IMR-90 (cell line): ENCODE data around the gene SRGAP3. TPM values are rescaled to one million over a fixed set of nuclear protein-coding genes. Genes with fewer than 3 reads are reported as not detected.

ENCODE experiments used
- ATAC-seq: fragments of 200-7000 bp; cut with Tn5 transposase; 2 replicates; pipeline ENCODE4 v1.9.1; 2020; ENCODE audit warnings: low read depth, mild to moderate bottlenecking, moderate library complexity
- BruUV-seq: library from RNA; stranded (reverse); fragments of 400-500 nt; replicated peaks from 2 replicates; lab custom pipeline; 2021; lab: Mats Ljungman, UMichigan
- CTCF ChIA-PET: fragments of 300-600 bp; formaldehyde crosslinking; extraction: SDS; loops from one replicate; lab custom pipeline; 2021; ENCODE audit warnings: antibody characterized with exemption; lab: Yijun Ruan, JAX
- POLR2A ChIA-PET: fragments of 300-600 bp; sonication (Branson Sonifier 250); formaldehyde crosslinking; loops from one replicate; lab custom pipeline; 2022; ENCODE audit warnings: antibody characterized with exemption; ENCODE audit not compliant: unreplicated experiment; lab: Charles Lee
- DNase-seq: peaks from one replicate; pipeline ENCODE4 v3.0.0; 2013
- H2AFZ ChIP-seq: replicated peaks from 2 replicates; pipeline ENCODE3; 2013; ENCODE audit warnings: low read length, mild to moderate bottlenecking; ENCODE audit not compliant: poor library complexity
- H2AK5ac ChIP-seq: 2 replicates; pipeline ENCODE4 v1.6.1; 2013; ENCODE audit warnings: low read depth, low read length, inconsistent platforms
- H2AK9ac ChIP-seq: replicated peaks from 2 replicates; pipeline ENCODE3; 2013; ENCODE audit warnings: mild to moderate bottlenecking, low read depth, low read length, moderate library complexity; ENCODE audit not compliant: poor library complexity
- H2BK120ac ChIP-seq: 2 replicates; pipeline ENCODE4 v1.6.1; 2013; ENCODE audit warnings: low read depth, low read length, inconsistent platforms
- H2BK15ac ChIP-seq: 3 replicates; pipeline ENCODE4 v1.6.1; 2013; ENCODE audit warnings: low read depth, low read length, inconsistent platforms
- H2BK20ac ChIP-seq: 2 replicates; pipeline ENCODE4 v1.6.1; 2013; ENCODE audit warnings: low read depth, mild to moderate bottlenecking, inconsistent platforms, low read length, moderate library complexity
- H2BK5ac ChIP-seq: 2 replicates; pipeline ENCODE4 v1.6.1; 2013; ENCODE audit warnings: mild to moderate bottlenecking, low read depth, low read length, inconsistent platforms; ENCODE audit not compliant: poor library complexity, severe bottlenecking
- H3K14ac ChIP-seq: replicated peaks from 2 replicates; pipeline ENCODE4 v1.6.1; 2013; ENCODE audit warnings: low read depth, low read length, inconsistent platforms
- H3K18ac ChIP-seq: 2 replicates; pipeline ENCODE4 v1.6.1; 2013; ENCODE audit warnings: low read depth, low read length, control low read depth
- H3K23ac ChIP-seq: 2 replicates; pipeline ENCODE4 v1.6.1; 2013; ENCODE audit warnings: low read depth, low read length, inconsistent platforms
- H3K27ac ChIP-seq: 2 replicates; pipeline ENCODE4 v1.5.1; 2013; ENCODE audit warnings: mild to moderate bottlenecking, control low read depth, low read length; ENCODE audit not compliant: insufficient read depth
- H3K27me3 ChIP-seq: 2 replicates; pipeline ENCODE4 v1.6.1; 2013; ENCODE audit warnings: low read length; ENCODE audit not compliant: control insufficient read depth, insufficient read depth
- H3K36me3 ChIP-seq: 2 replicates; pipeline ENCODE4 v1.6.1; 2013; ENCODE audit warnings: low read length, mixed read lengths; ENCODE audit not compliant: control insufficient read depth, insufficient read depth
- H3K4ac ChIP-seq: 2 replicates; pipeline ENCODE4 v1.6.1; 2013; ENCODE audit warnings: low read depth, low read length, inconsistent platforms
- H3K4me1 ChIP-seq: 2 replicates; pipeline ENCODE4 v1.6.1; 2013; ENCODE audit warnings: low read length, mixed read lengths; ENCODE audit not compliant: control insufficient read depth, insufficient read depth
- H3K4me2 ChIP-seq: 2 replicates; pipeline ENCODE4 v1.6.1; 2013; ENCODE audit warnings: low read depth, mild to moderate bottlenecking, control low read depth, low read length, moderate library complexity
- H3K4me3 ChIP-seq: 2 replicates; pipeline ENCODE4 v1.5.1; 2013; ENCODE audit warnings: low read depth, mild to moderate bottlenecking, control low read depth, low read length, moderate library complexity; ENCODE audit not compliant: insufficient read depth
- H3K56ac ChIP-seq: 2 replicates; pipeline ENCODE4 v1.6.1; 2013; ENCODE audit warnings: low read length, inconsistent platforms; ENCODE audit not compliant: insufficient read depth; ENCODE audit errors: extremely low read depth
- H3K79me1 ChIP-seq, 2 experiments: 2 replicates each; pipeline ENCODE4 v1.6.1; 2013; ENCODE audit warnings: low read length in 2 of 2, inconsistent platforms in 1 of 2, low read depth in 1 of 2
- H3K9ac ChIP-seq: 2 replicates; pipeline ENCODE4 v1.6.1; 2013; ENCODE audit warnings: low read depth, low read length, control low read depth
- H3K9me1 ChIP-seq: 2 replicates; pipeline ENCODE4 v1.6.1; 2013; ENCODE audit warnings: low read length, inconsistent platforms; ENCODE audit not compliant: insufficient read depth
- H3K9me3 ChIP-seq: 2 replicates; pipeline ENCODE4 v1.6.1; 2013; ENCODE audit warnings: low read length; ENCODE audit not compliant: control insufficient read depth, insufficient read depth
- H4K20me1 ChIP-seq: 2 replicates; pipeline ENCODE4 v1.6.1; 2013; ENCODE audit warnings: low read length, inconsistent platforms; ENCODE audit not compliant: insufficient read depth
- H4K5ac ChIP-seq: 2 replicates; pipeline ENCODE4 v1.6.1; 2013; ENCODE audit warnings: mild to moderate bottlenecking, low read depth, low read length, control low read depth
- H4K8ac ChIP-seq, 2 experiments: 2 replicates each; pipeline ENCODE4 v1.6.1; 2013; ENCODE audit warnings: low read depth in 2 of 2, low read length in 2 of 2, control low read depth in 1 of 2, inconsistent platforms in 1 of 2
- H4K91ac ChIP-seq: 2 replicates; pipeline ENCODE4 v1.6.1; 2013; ENCODE audit warnings: low read depth, low read length, inconsistent platforms; ENCODE audit not compliant: insufficient read depth
- BHLHE40 ChIP-seq: fragments of 150-350 bp; IDR thresholded peaks from 2 replicates; pipeline ENCODE4 v1.6.1; 2016; ENCODE audit warnings: mild to moderate bottlenecking, low read depth, low read length
- CEBPB ChIP-seq: IDR thresholded peaks from 2 replicates; pipeline ENCODE4 v1.6.1; 2012; ENCODE audit warnings: low read depth, low read length, improper control_type of control experiment
- CHD1 ChIP-seq: IDR thresholded peaks from 2 replicates; pipeline ENCODE4 v1.6.1; 2012; ENCODE audit warnings: low read depth, low read length, improper control_type of control experiment
- ELK1 ChIP-seq: fragments of 150-350 bp; IDR thresholded peaks from 2 replicates; pipeline ENCODE4 v1.6.1; 2016; ENCODE audit warnings: low read depth, mild to moderate bottlenecking, low read length, moderate library complexity, borderline replicate concordance
- FOS ChIP-seq: fragments of 150-350 bp; IDR thresholded peaks from 2 replicates; pipeline ENCODE4 v1.6.1; 2016; ENCODE audit warnings: low read depth, low read length
- MAFK ChIP-seq: IDR thresholded peaks from 2 replicates; pipeline ENCODE4 v1.6.1; 2012; ENCODE audit warnings: low read depth, low read length, improper control_type of control experiment
- MAZ ChIP-seq: IDR thresholded peaks from 2 replicates; pipeline ENCODE4 v1.6.1; 2012; ENCODE audit warnings: low read depth, mild to moderate bottlenecking, low read length, improper control_type of control experiment, moderate library complexity, borderline replicate concordance
- MXI1 ChIP-seq: IDR thresholded peaks from 2 replicates; pipeline ENCODE4 v1.6.1; 2012; ENCODE audit warnings: low read depth, mild to moderate bottlenecking, low read length, moderate library complexity, borderline replicate concordance
- NFE2L2 ChIP-seq: fragments of 150-350 bp; IDR thresholded peaks from 2 replicates; pipeline ENCODE4 v1.6.1; 2016; ENCODE audit warnings: low read depth, mild to moderate bottlenecking, low read length
- POLR2A ChIP-seq: IDR thresholded peaks from 2 replicates; pipeline ENCODE4 v1.6.1; 2012; ENCODE audit warnings: mild to moderate bottlenecking, low read depth, low read length
- RAD21 ChIP-seq: IDR thresholded peaks from 2 replicates; pipeline ENCODE4 v1.6.1; 2012; ENCODE audit warnings: low read length, improper control_type of control experiment
- RCOR1 ChIP-seq: IDR thresholded peaks from 2 replicates; pipeline ENCODE4 v1.6.1; 2012; ENCODE audit warnings: mild to moderate bottlenecking, low read length, improper control_type of control experiment; ENCODE audit not compliant: insufficient replicate concordance
- RFX5 ChIP-seq: IDR thresholded peaks from 2 replicates; pipeline ENCODE4 v1.8.0; 2012; ENCODE audit warnings: low read depth, mild to moderate bottlenecking, low read length, moderate library complexity
- SMC3 ChIP-seq: fragments of 150-350 bp; IDR thresholded peaks from 2 replicates; pipeline ENCODE4 v1.6.1; 2016; ENCODE audit warnings: low read depth, mild to moderate bottlenecking, antibody characterized with exemption, low read length, moderate library complexity
- USF2 ChIP-seq: fragments of 150-350 bp; IDR thresholded peaks from 2 replicates; pipeline ENCODE4 v1.6.1; 2017; ENCODE audit warnings: mild to moderate bottlenecking, antibody characterized with exemption, low read length, low read depth
- WGBS, 2 experiments: methylation state at CpG; one replicate each; pipeline versions ENCODE4 v1.1.5 to v1.1.7; 2013; ENCODE audit warnings: missing lambda C conversion rate in 2 of 2; ENCODE audit not compliant: insufficient read length in 1 of 2; ENCODE audit errors: extremely low coverage in 2 of 2; 5-methylcytosine and 5-hydroxymethylcytosine counted together
- dilution Hi-C: fragments of 300-500 bp; cut with HindIII; formaldehyde crosslinking; loops from one replicate; pipeline ENCODE4 v1.14.3; 2018; ENCODE audit warnings: low sequenced_read_pairs; ENCODE audit not compliant: unreplicated experiment
- in situ Hi-C: fragments of 300-500 bp; cut with MboI; formaldehyde crosslinking; loops from 3 replicates; pipeline ENCODE4 v1.14.3; 2019; ENCODE audit warnings: low sequenced_read_pairs, inconsistent platforms, mixed read lengths
- intact Hi-C: fragments of 100-400 bp; cut with micrococcal nuclease; formaldehyde crosslinking; loops from 2 replicates; pipeline ENCODE4 v1.10.0; 2022
- polyA plus RNA-seq, 3 experiments: library from polyadenylated mRNA; depleted of rRNA; stranded (reverse); fragments of >200 nt; gene quantifications; 2 replicates each; pipeline ENCODE4 v1.2.3, GENCODE V29; 2012; ENCODE audit warnings: low replicate concordance in 1 of 3
- total RNA-seq: library from RNA; depleted of rRNA; stranded (reverse); fragments of >200 nt; gene quantifications from 2 replicates; pipeline ENCODE4 v1.2.3, GENCODE V29; 2012
- TF ChIP-seq, protein P1 (sequence below): conservative IDR thresholded peaks from 2 replicates; pipeline ENCODE4 v1.5.1; 2012; ENCODE audit warnings: mild to moderate bottlenecking, low read depth, low read length, improper control_type of control experiment

The SRGAP3 gene
- total and polyA plus RNA-seq, 2 of the 4 experiments (the other 2 are of a cell fraction) = 0.68 to 1.4 TPM

GRCh38 chr3:9238276-9238675, 11.2 kb downstream of the SRGAP3 start:
- Histone ChIP-seq H4K20me1 (no peaks in the 10 kb centered on the region), H3K9me1 (no peaks in the 10 kb centered on the region), H3K27me3 (no peaks in the 10 kb centered on the region), H4K91ac (no peak overlapping the region), H3K9me3 (no peaks in the 10 kb centered on the region), H3K4me3 (no peak overlapping the region), H2BK15ac (no peak overlapping the region), H3K79me1 (no peaks in the 10 kb centered on the region), H2BK5ac (no peak overlapping the region), H3K18ac (no peak overlapping the region), H2AFZ (no peak overlapping the region), H3K14ac (no peak overlapping the region), H2AK9ac (no peak overlapping the region), H3K36me3 (no peaks in the 10 kb centered on the region), H3K4ac (no peak overlapping the region), H4K5ac (no peak overlapping the region), H4K8ac (no peak overlapping the region), H3K56ac (no peak overlapping the region), H3K23ac (no peak overlapping the region), H3K27ac (no peak overlapping the region), H3K4me1 (no peaks in the 10 kb centered on the region), H2AK5ac (no peak overlapping the region), H3K9ac (no peak overlapping the region), H2BK20ac (no peak overlapping the region), H2BK120ac (no peak overlapping the region), H3K4me2 (no peak overlapping the region)
- POLR2A ChIA-PET = no interaction called here
- DNase-seq (no peak), ATAC-seq (no peak)
- BruUV-seq = no TSS peak
- no CpG with 5 or more reads among the region's 5 CpGs for WGBS, 2 experiments
- CTCF ChIA-PET = no interaction called here
- in situ Hi-C loops = no loop called here
- TF ChIP-seq CHD1 = no peak
- TF ChIP-seq BHLHE40 = no peak
- TF ChIP-seq MAZ = no peak
- TF ChIP-seq RAD21 = no peak
- no peak for TF ChIP-seq MAFK
- no peak for TF ChIP-seq RFX5
- TF ChIP-seq MXI1 = no peak
- no peak for TF ChIP-seq RCOR1
- no peak for TF ChIP-seq USF2
- TF ChIP-seq FOS = no peak
- TF ChIP-seq NFE2L2 = no peak
- TF ChIP-seq POLR2A = no peak
- TF ChIP-seq ELK1 = no peak
- TF ChIP-seq SMC3 = no peak
- TF ChIP-seq, protein P1, sequence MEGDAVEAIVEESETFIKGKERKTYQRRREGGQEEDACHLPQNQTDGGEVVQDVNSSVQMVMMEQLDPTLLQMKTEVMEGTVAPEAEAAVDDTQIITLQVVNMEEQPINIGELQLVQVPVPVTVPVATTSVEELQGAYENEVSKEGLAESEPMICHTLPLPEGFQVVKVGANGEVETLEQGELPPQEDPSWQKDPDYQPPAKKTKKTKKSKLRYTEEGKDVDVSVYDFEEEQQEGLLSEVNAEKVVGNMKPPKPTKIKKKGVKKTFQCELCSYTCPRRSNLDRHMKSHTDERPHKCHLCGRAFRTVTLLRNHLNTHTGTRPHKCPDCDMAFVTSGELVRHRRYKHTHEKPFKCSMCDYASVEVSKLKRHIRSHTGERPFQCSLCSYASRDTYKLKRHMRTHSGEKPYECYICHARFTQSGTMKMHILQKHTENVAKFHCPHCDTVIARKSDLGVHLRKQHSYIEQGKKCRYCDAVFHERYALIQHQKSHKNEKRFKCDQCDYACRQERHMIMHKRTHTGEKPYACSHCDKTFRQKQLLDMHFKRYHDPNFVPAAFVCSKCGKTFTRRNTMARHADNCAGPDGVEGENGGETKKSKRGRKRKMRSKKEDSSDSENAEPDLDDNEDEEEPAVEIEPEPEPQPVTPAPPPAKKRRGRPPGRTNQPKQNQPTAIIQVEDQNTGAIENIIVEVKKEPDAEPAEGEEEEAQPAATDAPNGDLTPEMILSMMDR = no peak
- TF ChIP-seq CEBPB = no peak
- dilution Hi-C loops = no loop called here
- intact Hi-C loops = no loop called here
